GM10266 (cell line): ENCODE results near the gene LRRC19.

ENCODE experiments used
- DNase-seq: peaks from one replicate; pipeline ENCODE4 v3.0.0; 2012; ENCODE audit errors: extremely low spot score
- TF ChIP-seq, protein P1 (sequence below): IDR thresholded peaks from 2 replicates; pipeline ENCODE4 v1.5.1; 2012; ENCODE audit warnings: mild to moderate bottlenecking, low read depth; ENCODE audit not compliant: control insufficient read depth, insufficient read depth; ENCODE audit errors: missing control alignments

Gene LRRC19

DNA sequence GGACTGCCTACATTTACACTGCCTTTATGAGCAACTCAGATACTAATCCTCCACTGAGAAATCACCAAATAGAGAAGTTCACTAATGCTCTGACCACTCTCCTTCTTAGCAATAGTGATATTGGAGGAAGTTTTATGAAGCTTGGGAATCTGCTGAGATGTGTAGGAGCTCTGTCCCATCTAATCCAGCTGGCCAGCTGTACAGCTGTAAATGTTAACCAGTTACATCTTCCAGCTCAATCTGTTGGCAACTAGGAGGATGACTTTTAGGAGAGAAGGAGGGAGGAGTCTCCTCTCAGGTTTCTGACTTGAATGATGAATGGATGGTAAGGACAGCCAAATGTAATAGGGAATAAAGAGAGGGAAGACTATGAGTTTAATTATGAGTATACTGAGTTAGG is 36.3 kb upstream of the LRRC19 start:
- DNase-seq: no peak
- TF ChIP-seq, protein P1, sequence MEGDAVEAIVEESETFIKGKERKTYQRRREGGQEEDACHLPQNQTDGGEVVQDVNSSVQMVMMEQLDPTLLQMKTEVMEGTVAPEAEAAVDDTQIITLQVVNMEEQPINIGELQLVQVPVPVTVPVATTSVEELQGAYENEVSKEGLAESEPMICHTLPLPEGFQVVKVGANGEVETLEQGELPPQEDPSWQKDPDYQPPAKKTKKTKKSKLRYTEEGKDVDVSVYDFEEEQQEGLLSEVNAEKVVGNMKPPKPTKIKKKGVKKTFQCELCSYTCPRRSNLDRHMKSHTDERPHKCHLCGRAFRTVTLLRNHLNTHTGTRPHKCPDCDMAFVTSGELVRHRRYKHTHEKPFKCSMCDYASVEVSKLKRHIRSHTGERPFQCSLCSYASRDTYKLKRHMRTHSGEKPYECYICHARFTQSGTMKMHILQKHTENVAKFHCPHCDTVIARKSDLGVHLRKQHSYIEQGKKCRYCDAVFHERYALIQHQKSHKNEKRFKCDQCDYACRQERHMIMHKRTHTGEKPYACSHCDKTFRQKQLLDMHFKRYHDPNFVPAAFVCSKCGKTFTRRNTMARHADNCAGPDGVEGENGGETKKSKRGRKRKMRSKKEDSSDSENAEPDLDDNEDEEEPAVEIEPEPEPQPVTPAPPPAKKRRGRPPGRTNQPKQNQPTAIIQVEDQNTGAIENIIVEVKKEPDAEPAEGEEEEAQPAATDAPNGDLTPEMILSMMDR: no peak

DNA sequence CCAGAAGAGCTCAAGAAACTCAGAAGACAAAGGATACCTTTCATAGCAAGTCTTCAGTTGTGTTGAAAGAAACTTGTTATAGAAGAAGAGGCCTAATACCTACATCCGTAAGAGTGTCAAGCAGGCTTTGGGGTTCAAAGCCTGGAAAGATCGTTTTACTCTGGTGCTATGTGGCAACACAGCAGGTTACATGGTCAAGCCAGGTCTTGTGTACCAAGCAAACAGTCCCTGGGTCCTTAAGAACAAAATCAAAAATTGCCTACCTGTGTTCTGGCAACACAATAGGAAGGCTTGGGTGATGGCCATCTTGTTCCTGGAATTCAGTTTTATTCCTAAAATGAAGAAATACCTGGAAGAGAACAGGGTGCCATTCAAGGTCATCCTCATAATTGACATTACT is 32.0 kb upstream of the LRRC19 start:
- no peak for DNase-seq
- TF ChIP-seq, protein P1: no peak

DNA sequence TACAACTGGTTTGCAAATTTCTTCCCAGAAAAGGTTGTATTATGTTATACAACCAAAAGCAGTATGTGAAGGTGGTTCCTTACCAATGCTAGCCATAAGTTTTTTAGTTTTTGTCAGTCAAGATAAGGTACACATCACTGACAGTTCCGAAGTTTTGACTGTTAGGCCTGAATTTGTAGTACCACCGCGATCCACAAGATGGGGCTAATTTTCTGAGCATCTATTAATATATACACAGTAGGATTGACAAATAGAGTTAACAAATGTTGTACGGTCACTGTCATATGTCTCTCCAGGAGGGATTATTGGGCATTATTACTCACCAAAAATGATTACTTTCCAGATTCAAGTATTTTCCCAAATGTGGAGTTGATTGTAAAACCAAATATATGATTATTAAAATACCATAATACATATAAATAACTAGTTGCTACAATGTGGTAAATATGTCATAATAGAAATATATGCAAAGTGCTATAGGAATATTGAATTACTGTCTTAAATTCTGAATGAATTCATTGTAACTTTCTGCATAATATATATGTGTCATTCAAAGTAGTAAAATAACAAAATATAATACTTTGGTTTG is 28.4 kb upstream of the LRRC19 start:
- TF ChIP-seq, protein P1: peak; percentile 67

DNA sequence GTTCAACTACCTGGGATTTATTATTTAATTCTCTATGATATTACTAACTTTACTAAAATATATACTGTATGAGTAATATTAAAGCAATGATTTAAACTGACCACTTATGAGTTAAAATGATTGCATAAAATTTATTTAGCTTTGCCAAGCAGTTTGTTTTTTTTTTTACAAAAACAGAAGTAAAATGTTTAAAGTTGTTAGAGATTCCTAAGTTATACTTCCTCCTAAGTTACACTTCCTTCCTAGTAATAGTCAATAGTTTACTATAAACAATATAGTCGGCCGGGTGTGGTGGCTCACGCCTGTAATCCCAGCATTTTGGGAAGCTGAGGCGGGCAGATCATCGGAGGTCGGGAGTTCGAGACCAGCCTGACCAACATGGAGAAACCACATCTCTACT is 23.7 kb upstream of the LRRC19 start:
- TF ChIP-seq, protein P1: no peak

More for the DNA sequence above, 28.4 kb upstream of the LRRC19 start:
- DNase-seq: peak; percentile 43

DNA sequence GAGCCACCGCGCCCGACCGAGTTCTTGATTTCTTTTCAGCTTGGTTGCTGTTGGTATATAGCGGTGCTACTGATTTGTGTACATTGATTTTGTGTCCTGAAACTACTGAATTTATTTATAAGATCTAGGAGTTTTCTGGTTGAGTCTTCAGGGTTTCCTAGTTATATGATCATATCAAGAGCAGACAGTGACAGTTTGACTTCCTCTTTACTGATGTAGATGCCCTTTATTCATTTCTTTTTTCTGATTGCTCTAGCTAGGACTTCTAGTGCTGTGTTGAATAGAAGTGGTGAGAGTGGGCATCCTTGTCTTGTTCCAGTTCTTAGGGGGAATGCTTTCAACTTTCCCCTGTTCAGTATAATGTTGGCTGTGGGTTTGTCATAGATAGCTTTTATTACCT is 17.4 kb upstream of the LRRC19 start:
- TF ChIP-seq, protein P1: no peak
- DNase-seq: no peak

More for the DNA sequence above, 23.7 kb upstream of the LRRC19 start:
- no peak for DNase-seq

DNA sequence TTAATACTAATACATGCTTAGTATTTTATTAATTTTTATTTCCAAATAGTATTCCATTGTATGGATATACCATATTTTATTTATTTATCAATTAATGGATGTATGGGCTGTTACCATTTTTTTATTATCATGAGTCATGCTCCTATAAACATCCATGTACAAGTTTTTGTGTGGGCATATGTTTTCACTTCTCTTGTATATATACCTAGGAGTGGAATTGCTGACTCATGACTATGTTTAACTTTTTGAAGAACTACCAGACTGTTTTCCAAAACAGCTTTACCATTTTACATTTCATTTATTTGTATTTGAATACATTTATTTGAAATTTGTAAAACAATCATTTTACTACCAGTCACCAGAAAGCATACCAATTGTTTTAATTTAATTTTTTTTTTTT is 14.1 kb upstream of the LRRC19 start:
- TF ChIP-seq, protein P1: no peak
- DNase-seq: no peak

DNA sequence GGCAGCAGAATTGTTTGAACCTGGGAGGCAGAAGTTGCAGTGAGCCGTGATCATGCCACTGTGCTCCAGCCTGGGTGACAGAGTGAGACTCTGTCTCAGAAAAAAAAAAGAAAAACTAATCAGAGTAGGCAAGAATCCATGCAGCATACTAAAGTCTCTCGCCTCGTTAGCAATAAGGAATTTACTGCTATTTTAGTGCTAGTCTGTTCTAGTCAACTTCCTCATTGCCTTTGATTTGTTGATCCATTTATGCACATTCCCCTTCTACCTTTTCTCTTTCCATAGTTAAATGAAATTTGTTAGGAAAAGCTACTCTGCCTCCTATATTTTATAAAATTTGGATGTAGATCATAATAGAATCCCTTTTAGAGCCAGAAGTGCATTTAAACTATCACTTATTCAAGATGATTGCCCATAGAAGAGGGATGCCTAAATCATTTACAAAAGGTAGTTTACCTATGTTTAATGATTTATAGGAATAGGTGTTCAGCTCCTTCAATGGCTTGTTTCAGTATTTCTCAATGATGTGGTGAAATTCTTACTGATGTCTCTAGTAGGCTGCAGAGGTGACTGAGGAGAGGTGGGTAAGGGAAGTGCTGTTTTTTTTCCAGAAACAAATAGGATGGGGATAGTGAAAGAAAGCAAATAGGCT is 1.9 kb downstream of the LRRC19 start:
- no peak for DNase-seq
- TF ChIP-seq, protein P1: no peak
